K562 (cell line): ENCODE results near the gene KCNJ14. TPM values are rescaled to one million over a fixed set of nuclear protein-coding genes. Genes with fewer than 3 reads are reported as not detected.
A peak's percentile ranks its signal among the peaks of the same experiment; 100 is the strongest.

Source experiments
- AFF4 ChIP-seq: sonication (generic); formaldehyde crosslinking; IDR thresholded peaks from 2 replicates; pipeline ENCODE4 v1.8.0; 2023; ENCODE audit warnings: mild to moderate bottlenecking, missing genetic modification reagents
- FOXA1 ChIP-seq: fragments of 450-650 bp; IDR thresholded peaks from 2 replicates; pipeline ENCODE4 v1.6.1; 2016; ENCODE audit warnings: mild to moderate bottlenecking, borderline replicate concordance
- KLF1 ChIP-seq: fragments of 450-650 bp; IDR thresholded peaks from 2 replicates; pipeline ENCODE4 v1.6.1; 2016; ENCODE audit warnings: missing genetic modification characterization, missing compliant biosample characterization
- NFIC ChIP-seq: fragments of 450-650 bp; IDR thresholded peaks from 2 replicates; pipeline ENCODE4 v1.6.1; 2017; ENCODE audit warnings: mild to moderate bottlenecking, inconsistent platforms
- OTX1 ChIP-seq: fragments of 450-650 bp; formaldehyde crosslinking; IDR thresholded peaks from 2 replicates; pipeline ENCODE4 v1.4.0; 2022; ENCODE audit warnings: mild to moderate bottlenecking
- PHB ChIP-seq: fragments of 250-450 bp; sonication (Bioruptor Pico); IDR thresholded peaks from 2 replicates; pipeline ENCODE4 v1.5.0; 2021
- RBM17 ChIP-seq: fragments of 200-400 bp; formaldehyde crosslinking; IDR thresholded peaks from 2 replicates; pipeline ENCODE4 v1.6.1; 2017; ENCODE audit warnings: low read depth, mild to moderate bottlenecking, low read length, borderline replicate concordance
- SIRT6 ChIP-seq: IDR thresholded peaks from one replicate; pipeline ENCODE4 v1.6.1; 2012; ENCODE audit warnings: low read depth, mild to moderate bottlenecking, control low read depth, inconsistent platforms, low read length, moderate library complexity
- ZNF184 ChIP-seq: sonication (generic); formaldehyde crosslinking; IDR thresholded peaks from 2 replicates; pipeline ENCODE4 v1.5.0; 2020; ENCODE audit warnings: missing genetic modification reagents
- ZNF212 ChIP-seq: fragments of 450-650 bp; formaldehyde crosslinking; IDR thresholded peaks from 2 replicates; pipeline ENCODE4 v1.4.0; 2020; ENCODE audit warnings: mild to moderate bottlenecking
- ZNF431 ChIP-seq: sonication (generic); formaldehyde crosslinking; IDR thresholded peaks from 2 replicates; pipeline ENCODE4 v1.8.0; 2022; ENCODE audit warnings: mild to moderate bottlenecking, missing genetic modification reagents
- ZNF695 ChIP-seq: fragments of 450-650 bp; formaldehyde crosslinking; IDR thresholded peaks from 2 replicates; pipeline ENCODE4 v1.4.0; 2020; ENCODE audit warnings: mild to moderate bottlenecking, moderate library complexity
- polyA plus RNA-seq, 8 experiments: library from polyadenylated mRNA; depleted of rRNA in 4 of 8; stranded (reverse) in 5 of 8; unstranded in 3 of 8; fragments of >200 nt; fragmentation: Nextera tagmentation in 2 of 8; fragmentation: Illumina TruSeq in 1 of 8; extraction: Ambion mirVana in 2 of 8; extraction: Trizol in 1 of 8; gene quantifications; 2 replicates each; pipeline versions ENCODE4 v1.2.1 to v1.2.3, GENCODE V29; 2011 to 2014; ENCODE audit warnings: inconsistent platforms in 1 of 8, missing spikeins in 1 of 8
- total RNA-seq, 7 experiments: library from RNA; depleted of rRNA in 6 of 7; stranded (reverse); fragments of >200 nt in 6 of 7; fragmentation: Illumina TruSeq in 2 of 7; extraction: Trizol in 2 of 7; gene quantifications; 2 replicates each; pipeline versions ENCODE4 v1.2.1 to v1.2.3, GENCODE V29; 2011 to 2021; ENCODE audit warnings: low replicate concordance in 1 of 7
- TF ChIP-seq, protein P1 (sequence below): fragments of 450-650 bp; IDR thresholded peaks from 2 replicates; pipeline ENCODE4 v1.7.0; 2016; ENCODE audit warnings: borderline replicate concordance
- TF ChIP-seq, protein P2 (sequence below), 2 experiments: fragments of 150-350 bp in 1 of 2; IDR thresholded peaks; 2 replicates each; pipeline ENCODE4 v1.6.1; 2012 to 2016; ENCODE audit warnings: low read depth in 2 of 2, low read length in 2 of 2, mild to moderate bottlenecking in 1 of 2, moderate library complexity in 1 of 2
- TF ChIP-seq, protein P3 (sequence below): sonication (generic); formaldehyde crosslinking; IDR thresholded peaks from 2 replicates; pipeline ENCODE4 v1.8.0; 2022; ENCODE audit warnings: mild to moderate bottlenecking, missing genetic modification reagents
- TF ChIP-seq, protein P4 (sequence below): fragments of 450-650 bp; IDR thresholded peaks from 2 replicates; pipeline ENCODE4 v1.6.1; 2016; ENCODE audit warnings: low read depth, mild to moderate bottlenecking, moderate library complexity

The KCNJ14 gene
- total and polyA plus RNA-seq, 9 of the 15 experiments (the other 6 are each of a cell fraction or from before 2014, with no cell fraction given), result 0.15 to 1.6 (median 0.49) TPM

DNA sequence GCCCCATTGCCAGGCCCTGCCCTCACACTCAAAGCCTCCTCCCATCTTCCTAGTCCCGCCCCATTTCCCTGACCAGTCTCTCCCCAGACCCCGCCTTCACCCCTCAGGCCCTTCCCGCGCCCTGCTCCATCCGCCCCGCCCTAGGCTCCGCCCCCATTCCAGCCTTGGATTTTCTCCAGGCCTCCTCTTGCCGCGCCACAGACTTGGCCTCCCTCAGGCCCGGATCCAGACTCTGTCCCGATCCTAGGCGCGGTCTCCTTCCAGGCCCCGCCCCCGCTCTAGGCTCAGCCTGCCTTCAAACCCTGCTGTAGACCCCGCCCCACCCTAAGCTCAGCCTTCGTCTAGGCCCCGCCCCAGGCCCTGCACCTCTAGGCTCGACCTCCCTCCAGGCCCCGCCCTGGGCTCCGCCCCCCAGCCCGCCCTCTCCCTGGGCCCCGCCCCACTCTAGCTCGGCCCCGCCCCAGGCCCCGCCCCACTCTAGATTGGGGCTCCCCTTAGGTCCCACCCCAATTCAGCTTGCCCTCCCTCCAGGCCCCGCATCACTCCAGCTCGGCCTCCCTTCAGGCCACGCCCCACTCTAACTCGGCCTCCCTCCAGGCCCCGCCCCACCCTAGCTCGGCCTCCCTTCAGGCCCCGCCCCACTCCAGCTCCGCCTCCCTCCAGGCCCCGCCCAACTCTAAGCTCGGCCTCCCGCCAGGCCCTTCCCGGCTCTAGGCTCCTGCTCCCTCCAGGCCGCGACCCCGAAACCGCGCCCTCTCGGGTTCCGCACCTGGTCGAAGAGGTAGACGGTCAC is 37.7 kb downstream of the KCNJ14 start (continued):
- TF ChIP-seq, protein P1, sequence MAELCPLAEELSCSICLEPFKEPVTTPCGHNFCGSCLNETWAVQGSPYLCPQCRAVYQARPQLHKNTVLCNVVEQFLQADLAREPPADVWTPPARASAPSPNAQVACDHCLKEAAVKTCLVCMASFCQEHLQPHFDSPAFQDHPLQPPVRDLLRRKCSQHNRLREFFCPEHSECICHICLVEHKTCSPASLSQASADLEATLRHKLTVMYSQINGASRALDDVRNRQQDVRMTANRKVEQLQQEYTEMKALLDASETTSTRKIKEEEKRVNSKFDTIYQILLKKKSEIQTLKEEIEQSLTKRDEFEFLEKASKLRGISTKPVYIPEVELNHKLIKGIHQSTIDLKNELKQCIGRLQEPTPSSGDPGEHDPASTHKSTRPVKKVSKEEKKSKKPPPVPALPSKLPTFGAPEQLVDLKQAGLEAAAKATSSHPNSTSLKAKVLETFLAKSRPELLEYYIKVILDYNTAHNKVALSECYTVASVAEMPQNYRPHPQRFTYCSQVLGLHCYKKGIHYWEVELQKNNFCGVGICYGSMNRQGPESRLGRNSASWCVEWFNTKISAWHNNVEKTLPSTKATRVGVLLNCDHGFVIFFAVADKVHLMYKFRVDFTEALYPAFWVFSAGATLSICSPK, result no peak
- TF ChIP-seq SIRT6 (no peak), KLF1 (tag) (no peak), AFF4 (CRISPR knock-in tag) (no peak), ZNF184 (no peak), FOXA1 (no peak), PHB (CRISPR knock-in tag) (no peak), RBM17 (no peak), NFIC (peak; percentile 46), OTX1 (CRISPR knock-in tag) (peak; percentile 28; the same call in 1 of the 2 replicates), ZNF212 (no peak), ZNF695 (CRISPR knock-in tag) (no peak), ZNF431 (CRISPR knock-in tag) (no peak)
- TF ChIP-seq, protein P2, sequence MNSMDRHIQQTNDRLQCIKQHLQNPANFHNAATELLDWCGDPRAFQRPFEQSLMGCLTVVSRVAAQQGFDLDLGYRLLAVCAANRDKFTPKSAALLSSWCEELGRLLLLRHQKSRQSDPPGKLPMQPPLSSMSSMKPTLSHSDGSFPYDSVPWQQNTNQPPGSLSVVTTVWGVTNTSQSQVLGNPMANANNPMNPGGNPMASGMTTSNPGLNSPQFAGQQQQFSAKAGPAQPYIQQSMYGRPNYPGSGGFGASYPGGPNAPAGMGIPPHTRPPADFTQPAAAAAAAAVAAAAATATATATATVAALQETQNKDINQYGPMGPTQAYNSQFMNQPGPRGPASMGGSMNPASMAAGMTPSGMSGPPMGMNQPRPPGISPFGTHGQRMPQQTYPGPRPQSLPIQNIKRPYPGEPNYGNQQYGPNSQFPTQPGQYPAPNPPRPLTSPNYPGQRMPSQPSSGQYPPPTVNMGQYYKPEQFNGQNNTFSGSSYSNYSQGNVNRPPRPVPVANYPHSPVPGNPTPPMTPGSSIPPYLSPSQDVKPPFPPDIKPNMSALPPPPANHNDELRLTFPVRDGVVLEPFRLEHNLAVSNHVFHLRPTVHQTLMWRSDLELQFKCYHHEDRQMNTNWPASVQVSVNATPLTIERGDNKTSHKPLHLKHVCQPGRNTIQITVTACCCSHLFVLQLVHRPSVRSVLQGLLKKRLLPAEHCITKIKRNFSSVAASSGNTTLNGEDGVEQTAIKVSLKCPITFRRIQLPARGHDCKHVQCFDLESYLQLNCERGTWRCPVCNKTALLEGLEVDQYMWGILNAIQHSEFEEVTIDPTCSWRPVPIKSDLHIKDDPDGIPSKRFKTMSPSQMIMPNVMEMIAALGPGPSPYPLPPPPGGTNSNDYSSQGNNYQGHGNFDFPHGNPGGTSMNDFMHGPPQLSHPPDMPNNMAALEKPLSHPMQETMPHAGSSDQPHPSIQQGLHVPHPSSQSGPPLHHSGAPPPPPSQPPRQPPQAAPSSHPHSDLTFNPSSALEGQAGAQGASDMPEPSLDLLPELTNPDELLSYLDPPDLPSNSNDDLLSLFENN (IDR thresholded peaks at IDR 0.05; ENCODE audit: low read depth in 2 of 2, low read length in 2 of 2), result no peak
- TF ChIP-seq, protein P3, sequence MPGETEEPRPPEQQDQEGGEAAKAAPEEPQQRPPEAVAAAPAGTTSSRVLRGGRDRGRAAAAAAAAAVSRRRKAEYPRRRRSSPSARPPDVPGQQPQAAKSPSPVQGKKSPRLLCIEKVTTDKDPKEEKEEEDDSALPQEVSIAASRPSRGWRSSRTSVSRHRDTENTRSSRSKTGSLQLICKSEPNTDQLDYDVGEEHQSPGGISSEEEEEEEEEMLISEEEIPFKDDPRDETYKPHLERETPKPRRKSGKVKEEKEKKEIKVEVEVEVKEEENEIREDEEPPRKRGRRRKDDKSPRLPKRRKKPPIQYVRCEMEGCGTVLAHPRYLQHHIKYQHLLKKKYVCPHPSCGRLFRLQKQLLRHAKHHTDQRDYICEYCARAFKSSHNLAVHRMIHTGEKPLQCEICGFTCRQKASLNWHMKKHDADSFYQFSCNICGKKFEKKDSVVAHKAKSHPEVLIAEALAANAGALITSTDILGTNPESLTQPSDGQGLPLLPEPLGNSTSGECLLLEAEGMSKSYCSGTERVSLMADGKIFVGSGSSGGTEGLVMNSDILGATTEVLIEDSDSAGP (CRISPR knock-in tag), result no peak
- TF ChIP-seq, protein P4, sequence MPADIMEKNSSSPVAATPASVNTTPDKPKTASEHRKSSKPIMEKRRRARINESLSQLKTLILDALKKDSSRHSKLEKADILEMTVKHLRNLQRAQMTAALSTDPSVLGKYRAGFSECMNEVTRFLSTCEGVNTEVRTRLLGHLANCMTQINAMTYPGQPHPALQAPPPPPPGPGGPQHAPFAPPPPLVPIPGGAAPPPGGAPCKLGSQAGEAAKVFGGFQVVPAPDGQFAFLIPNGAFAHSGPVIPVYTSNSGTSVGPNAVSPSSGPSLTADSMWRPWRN, result 0 out of 2 replicates have a peak, but pooled peaks have one; percentile 10
